BLaER1 treated with 17β-estradiol and CSF1 and Interleukin-3, amounts not matched to agents 10 nM and 100 nM (cell line): ENCODE data around the gene LACTB.
A peak's percentile ranks its signal among the peaks of the same experiment; 100 is the strongest.

Experiments used
- H3K27ac ChIP-seq, 11 experiments: shearing (Covaris generic); formaldehyde crosslinking; 2 replicates each; pipeline ENCODE4 v1.8.1; 2022
- H3K27me3 ChIP-seq, 11 experiments: shearing (Covaris generic); formaldehyde crosslinking; 2 replicates each; pipeline ENCODE4 v1.8.1; 2022
- H3K36me3 ChIP-seq, 11 experiments: shearing (Covaris generic); formaldehyde crosslinking; 2 replicates each; pipeline ENCODE4 v1.8.1; 2022
- H3K4me1 ChIP-seq, 10 experiments: shearing (Covaris generic); formaldehyde crosslinking; 2 replicates each; pipeline ENCODE4 v1.8.1; 2022
- H3K4me2 ChIP-seq, 11 experiments: shearing (Covaris generic); formaldehyde crosslinking; 2 replicates each; pipeline ENCODE4 v1.8.1; 2022
- H3K4me3 ChIP-seq, 10 experiments: shearing (Covaris generic); formaldehyde crosslinking; 2 replicates each; pipeline ENCODE4 v1.8.1; 2022
- H3K9ac ChIP-seq, 11 experiments: shearing (Covaris generic); formaldehyde crosslinking; 2 replicates each; pipeline ENCODE4 v1.8.1; 2022
- H3K9me3 ChIP-seq, 11 experiments: shearing (Covaris generic); formaldehyde crosslinking; replicated peaks in 1 of 11; 2 replicates each; pipeline ENCODE4 v1.8.1; 2022
- H4K20me1 ChIP-seq, 11 experiments: shearing (Covaris generic); formaldehyde crosslinking; 2 replicates each; pipeline ENCODE4 v1.8.1; 2022
- Cebpa-rat ChIP-seq, 11 experiments: shearing (Covaris generic); IDR thresholded peaks; 2 replicates each; pipeline ENCODE4 v1.8.1; 2022

LACTB gene

GRCh38 chr15:63114465-63114864 is 7.2 kb upstream of the LACTB start:
- H3K9ac ChIP-seq = no peak overlapping the region
- peaks cover 8 to 16% (median 14%) of the 10 kb centered on the region in 11 experiments for H3K9me3 ChIP-seq
- H3K27me3 ChIP-seq = no peaks in the 10 kb centered on the region
- peaks cover 0 to 20% (median 0%) of the 10 kb centered on the region in 10 experiments; a peak in 6 of 20 replicates for H3K4me1 ChIP-seq
- no peak overlapping the region for H3K4me2 ChIP-seq
- H4K20me1 ChIP-seq = no peaks in the 10 kb centered on the region
- no peak overlapping the region for H3K4me3 ChIP-seq
- TF ChIP-seq Cebpa-rat (IDR thresholded peaks at IDR 0.05) = no peak
- no peak overlapping the region for H3K27ac ChIP-seq
- H3K36me3 ChIP-seq = peaks cover 0 to 4% (median 0%) of the 10 kb centered on the region in 11 experiments; a peak in 2 of 22 replicates

GRCh38 chr15:63118854-63119253 is 2.8 kb upstream of the LACTB start:
- Histone ChIP-seq H3K9me3 (peaks cover 25 to 35% (median 33%) of the 10 kb centered on the region in 11 experiments), H3K27ac (no peak overlapping the region), H4K20me1 (peaks cover 0 to 12% (median 0%) of the 10 kb centered on the region in 11 experiments; a peak in 5 of 22 replicates), H3K36me3 (peaks cover 0 to 12% (median 0%) of the 10 kb centered on the region in 11 experiments; a peak in 4 of 22 replicates), H3K4me2 (no peak overlapping the region), H3K9ac (no peak overlapping the region), H3K27me3 (no peaks in the 10 kb centered on the region), H3K4me3 (no peak overlapping the region), H3K4me1 (peaks cover 7 to 12% (median 10%) of the 10 kb centered on the region in 10 experiments; a peak in 15 of 20 replicates)
- no peak for TF ChIP-seq Cebpa-rat (IDR thresholded peaks at IDR 0.05)

GRCh38 chr15:63122002-63122875 is 578 bp downstream of the LACTB start:
- TF ChIP-seq Cebpa-rat (IDR thresholded peaks at IDR 0.05) = no peak
- H4K20me1 ChIP-seq = peaks cover 0 to 46% (median 0%) of the 10 kb centered on the region in 11 experiments; a peak in 5 of 22 replicates
- H3K36me3 ChIP-seq = peaks cover 0 to 39% (median 7%) of the 10 kb centered on the region in 11 experiments; a peak in 14 of 22 replicates
- peak overlapping the region; percentile 83 to 99 (median 94) for H3K4me3 ChIP-seq
- H3K27ac ChIP-seq = peak overlapping the region; percentile 56 to 99 (median 77)
- peaks cover 7 to 31% (median 15%) of the 10 kb centered on the region in 10 experiments; a peak in 17 of 20 replicates for H3K4me1 ChIP-seq
- peak overlapping the region; percentile 74 to 99 (median 86) for H3K9ac ChIP-seq
- H3K9me3 ChIP-seq = peaks cover 25 to 35% (median 33%) of the 10 kb centered on the region in 11 experiments
- peak overlapping the region; percentile 75 to 93 (median 86) for H3K4me2 ChIP-seq
- no peaks in the 10 kb centered on the region for H3K27me3 ChIP-seq

GRCh38 chr15:63124506-63124905 is 2.8 kb downstream of the LACTB start:
- Histone ChIP-seq H3K9me3 (peaks cover 17 to 19% (median 18%) of the 10 kb centered on the region in 11 experiments), H3K27ac (no peak overlapping the region), H3K9ac (no peak overlapping the region), H4K20me1 (peaks cover 0 to 69% (median 0%) of the 10 kb centered on the region in 11 experiments; a peak in 5 of 22 replicates), H3K36me3 (peaks cover 8 to 58% (median 20%) of the 10 kb centered on the region in 11 experiments; a peak in 16 of 22 replicates), H3K4me3 (peak overlapping the region in 1 of 10 experiments; percentile 90; a peak in 1 of 20 replicates), H3K4me2 (peak overlapping the region in 8 of 11 experiments; percentile 1 to 65 (median 46); a peak in 12 of 22 replicates), H3K27me3 (no peaks in the 10 kb centered on the region), H3K4me1 (peaks cover 7 to 33% (median 14%) of the 10 kb centered on the region in 10 experiments; a peak in 17 of 20 replicates)
- no peak for TF ChIP-seq Cebpa-rat (IDR thresholded peaks at IDR 0.05)

- no peak overlapping the region for H3K4me2 ChIP-seq
- no peak for TF ChIP-seq Cebpa-rat (IDR thresholded peaks at IDR 0.05)
- H3K36me3 ChIP-seq = peaks cover 9 to 75% (median 34%) of the 10 kb centered on the region in 11 experiments; a peak in 17 of 22 replicates
- no peak overlapping the region for H3K27ac ChIP-seq
- H3K27me3 ChIP-seq = no peaks in the 10 kb centered on the region
- no peak overlapping the region for H3K9ac ChIP-seq
- H3K9me3 ChIP-seq = no peaks in the 10 kb centered on the region
- H3K4me3 ChIP-seq = no peak overlapping the region
- peaks cover 6 to 33% (median 14%) of the 10 kb centered on the region in 10 experiments; a peak in 17 of 20 replicates for H3K4me1 ChIP-seq
- H4K20me1 ChIP-seq = peaks cover 0 to 77% (median 0%) of the 10 kb centered on the region in 11 experiments; a peak in 5 of 22 replicates
Observed at GRCh38 chr15:63126726-63127125, 5.1 kb downstream of the LACTB start.

GRCh38 chr15:63133786-63134185 is 12.1 kb downstream of the LACTB start:
- H3K9ac ChIP-seq = no peak overlapping the region
- no peak overlapping the region for H3K4me3 ChIP-seq
- no peaks in the 10 kb centered on the region for H3K9me3 ChIP-seq
- peaks cover 5 to 60% (median 21%) of the 10 kb centered on the region in 11 experiments; a peak in 16 of 22 replicates for H3K36me3 ChIP-seq
- TF ChIP-seq Cebpa-rat (IDR thresholded peaks at IDR 0.05) = no peak
- peak overlapping the region in 3 of 11 experiments; percentile 52 to 97 (median 76); a peak in 3 of 22 replicates for H3K4me2 ChIP-seq
- H3K27ac ChIP-seq = peak overlapping the region in 2 of 11 experiments; percentile 12 to 96; a peak in 3 of 22 replicates
- H3K27me3 ChIP-seq = no peaks in the 10 kb centered on the region
- peaks cover 0 to 58% (median 11%) of the 10 kb centered on the region in 10 experiments; a peak in 13 of 20 replicates for H3K4me1 ChIP-seq
- peaks cover 0 to 20% (median 0%) of the 10 kb centered on the region in 11 experiments; a peak in 4 of 22 replicates for H4K20me1 ChIP-seq

- H3K4me2 ChIP-seq = peak overlapping the region in 3 of 11 experiments; percentile 52 to 97 (median 76); a peak in 6 of 22 replicates
- TF ChIP-seq Cebpa-rat (IDR thresholded peaks at IDR 0.05) = no peak
- H3K9me3 ChIP-seq = no peaks in the 10 kb centered on the region
- H3K27ac ChIP-seq = peak overlapping the region in 4 of 11 experiments; percentile 13 to 97 (median 94); a peak in 7 of 22 replicates
- H3K9ac ChIP-seq = no peak overlapping the region
- H4K20me1 ChIP-seq = peaks cover 0 to 14% (median 0%) of the 10 kb centered on the region in 11 experiments; a peak in 3 of 22 replicates
- peaks cover 0 to 53% (median 11%) of the 10 kb centered on the region in 10 experiments; a peak in 13 of 20 replicates for H3K4me1 ChIP-seq
- H3K4me3 ChIP-seq = no peak overlapping the region
- peaks cover 5 to 59% (median 16%) of the 10 kb centered on the region in 11 experiments; a peak in 16 of 22 replicates for H3K36me3 ChIP-seq
- H3K27me3 ChIP-seq = no peaks in the 10 kb centered on the region
Observed at GRCh38 chr15:63134245-63134985, 12.8 kb downstream of the LACTB start.

GRCh38 chr15:63135281-63135680 is 13.6 kb downstream of the LACTB start:
- H3K4me1 ChIP-seq = peaks cover 0 to 53% (median 11%) of the 10 kb centered on the region in 10 experiments; a peak in 13 of 20 replicates
- no peak overlapping the region for H3K4me3 ChIP-seq
- TF ChIP-seq Cebpa-rat (IDR thresholded peaks at IDR 0.05) = no peak
- H3K36me3 ChIP-seq = peaks cover 1 to 59% (median 8%) of the 10 kb centered on the region in 11 experiments; a peak in 14 of 22 replicates
- no peaks in the 10 kb centered on the region for H3K9me3 ChIP-seq
- no peaks in the 10 kb centered on the region for H3K27me3 ChIP-seq
- peak overlapping the region in 7 of 11 experiments; percentile 14 to 97 (median 85); a peak in 13 of 22 replicates for H3K27ac ChIP-seq
- peak overlapping the region in 6 of 11 experiments; percentile 18 to 80 (median 70); a peak in 10 of 22 replicates for H3K9ac ChIP-seq
- peak overlapping the region in 8 of 11 experiments; percentile 4 to 97 (median 66); a peak in 13 of 22 replicates for H3K4me2 ChIP-seq
- H4K20me1 ChIP-seq = peaks cover 0 to 5% (median 0%) of the 10 kb centered on the region in 11 experiments; a peak in 3 of 22 replicates
